LNCAP (cell line): ENCODE data around the gene YPEL2.

Experiments used
- TF ChIP-seq, protein P1 (sequence below): fragments of 450-650 bp; IDR thresholded peaks from 2 replicates; pipeline ENCODE4 v1.5.1; 2017; ENCODE audit warnings: mild to moderate bottlenecking

The YPEL2 gene

GRCh38 chr17:59331129-59331928, at the start of gene YPEL2:
YPEL2 (plus strand) TSS chr17:59331655; CDS start chr17:59353410, 21,755 bp downstream.
- TF ChIP-seq, protein P1, sequence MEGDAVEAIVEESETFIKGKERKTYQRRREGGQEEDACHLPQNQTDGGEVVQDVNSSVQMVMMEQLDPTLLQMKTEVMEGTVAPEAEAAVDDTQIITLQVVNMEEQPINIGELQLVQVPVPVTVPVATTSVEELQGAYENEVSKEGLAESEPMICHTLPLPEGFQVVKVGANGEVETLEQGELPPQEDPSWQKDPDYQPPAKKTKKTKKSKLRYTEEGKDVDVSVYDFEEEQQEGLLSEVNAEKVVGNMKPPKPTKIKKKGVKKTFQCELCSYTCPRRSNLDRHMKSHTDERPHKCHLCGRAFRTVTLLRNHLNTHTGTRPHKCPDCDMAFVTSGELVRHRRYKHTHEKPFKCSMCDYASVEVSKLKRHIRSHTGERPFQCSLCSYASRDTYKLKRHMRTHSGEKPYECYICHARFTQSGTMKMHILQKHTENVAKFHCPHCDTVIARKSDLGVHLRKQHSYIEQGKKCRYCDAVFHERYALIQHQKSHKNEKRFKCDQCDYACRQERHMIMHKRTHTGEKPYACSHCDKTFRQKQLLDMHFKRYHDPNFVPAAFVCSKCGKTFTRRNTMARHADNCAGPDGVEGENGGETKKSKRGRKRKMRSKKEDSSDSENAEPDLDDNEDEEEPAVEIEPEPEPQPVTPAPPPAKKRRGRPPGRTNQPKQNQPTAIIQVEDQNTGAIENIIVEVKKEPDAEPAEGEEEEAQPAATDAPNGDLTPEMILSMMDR: no peak

GRCh38 chr17:59284317-59284716, 47.1 kb upstream of the YPEL2 start:
- TF ChIP-seq, protein P1: no peak

DNA sequence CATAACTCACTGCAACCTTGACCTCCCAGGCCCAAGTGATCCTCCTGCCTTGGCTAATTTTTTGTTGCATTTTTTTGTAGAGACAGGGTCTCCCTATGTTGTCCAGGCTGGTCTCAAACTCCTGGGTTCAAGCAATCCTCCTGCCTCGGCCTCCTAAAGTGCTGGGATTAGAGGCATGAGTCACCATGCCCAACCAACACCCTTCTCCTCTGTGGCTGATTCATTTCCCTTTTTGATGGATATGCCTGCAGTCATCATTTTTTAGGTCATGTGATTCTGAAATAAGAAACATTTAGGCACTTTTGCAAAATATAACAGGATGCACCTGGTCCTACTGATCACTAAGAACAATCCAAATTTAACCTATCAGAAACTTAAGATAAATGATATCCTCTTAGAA, 44.0 kb upstream of the YPEL2 start:
- TF ChIP-seq, protein P1: no peak

- TF ChIP-seq, protein P1: no peak
Measured at GRCh38 chr17:59287891-59288290, 43.6 kb upstream of the YPEL2 start.

GRCh38 chr17:59289981-59290301, 41.5 kb upstream of the YPEL2 start:
- TF ChIP-seq, protein P1: no peak

- TF ChIP-seq, protein P1: no peak
Measured at GRCh38 chr17:59292174-59292523, 39.3 kb upstream of the YPEL2 start.

GRCh38 chr17:59296190-59296589, 35.3 kb upstream of the YPEL2 start:
- TF ChIP-seq, protein P1: no peak

- TF ChIP-seq, protein P1: no peak
Measured at GRCh38 chr17:59298521-59298920, 32.9 kb upstream of the YPEL2 start.
